MM.1S (cell line): ENCODE data around the gene CNNM2.

Experiments used
- DNase-seq: peaks from one replicate; pipeline ENCODE4 v3.0.0-alpha.2; 2015
- H2AFZ ChIP-seq: fragments of 300-600 bp; sonication (generic); 2 replicates; pipeline ENCODE4 v1.6.0; 2016; ENCODE audit warnings: antibody characterized with exemption, low read length
- H3F3A ChIP-seq: fragments of 300-600 bp; sonication (generic); 2 replicates; pipeline ENCODE4 v1.6.1; 2016; ENCODE audit warnings: mild to moderate bottlenecking, antibody characterized with exemption, low read length, moderate library complexity, mixed read lengths; ENCODE audit not compliant: insufficient read depth
- H3K27ac ChIP-seq: fragments of 300-600 bp; sonication (generic); 2 replicates; pipeline ENCODE4 v1.5.1; 2016; ENCODE audit warnings: mild to moderate bottlenecking, low read length
- H3K27me3 ChIP-seq: fragments of 300-600 bp; sonication (generic); replicated peaks from 2 replicates; pipeline ENCODE4 v1.6.0; 2016; ENCODE audit warnings: low read length; ENCODE audit not compliant: insufficient read depth
- H3K36me3 ChIP-seq: fragments of 300-600 bp; sonication (generic); replicated peaks from 2 replicates; pipeline ENCODE4 v1.6.1; 2016; ENCODE audit warnings: mild to moderate bottlenecking, low read length, mixed read lengths; ENCODE audit not compliant: insufficient read depth
- H3K4me1 ChIP-seq: fragments of 300-600 bp; sonication (generic); 2 replicates; pipeline ENCODE4 v1.6.1; 2016; ENCODE audit warnings: low read length, mixed read lengths
- H3K4me2 ChIP-seq: fragments of 300-600 bp; sonication (generic); 2 replicates; pipeline ENCODE4 v1.6.0; 2016; ENCODE audit warnings: low read depth, low read length
- H3K4me3 ChIP-seq: fragments of 300-600 bp; sonication (generic); 2 replicates; pipeline ENCODE4 v1.5.1; 2016; ENCODE audit warnings: low read length, mixed read lengths
- H3K79me2 ChIP-seq: fragments of 300-600 bp; sonication (generic); 2 replicates; pipeline ENCODE4 v1.6.1; 2016; ENCODE audit warnings: mixed run types, low read length, mixed read lengths
- H3K9ac ChIP-seq: fragments of 300-600 bp; sonication (generic); 2 replicates; pipeline ENCODE4 v1.6.1; 2016; ENCODE audit warnings: low read length, mixed read lengths
- H3K9me2 ChIP-seq: fragments of 300-600 bp; sonication (generic); replicated peaks from 2 replicates; pipeline ENCODE4 v1.6.1; 2016; ENCODE audit warnings: mild to moderate bottlenecking, low read length, mixed read lengths; ENCODE audit not compliant: insufficient read depth
- H3K9me3 ChIP-seq: fragments of 300-600 bp; sonication (generic); replicated peaks from 2 replicates; pipeline ENCODE4 v1.6.1; 2016; ENCODE audit warnings: mild to moderate bottlenecking, low read length, mixed read lengths; ENCODE audit not compliant: insufficient read depth
- H4K20me1 ChIP-seq: fragments of 300-600 bp; sonication (generic); 2 replicates; pipeline ENCODE4 v1.6.1; 2016; ENCODE audit warnings: mild to moderate bottlenecking, low read length, moderate library complexity, mixed read lengths; ENCODE audit not compliant: insufficient read depth
- CTCF ChIP-seq: fragments of 300-600 bp; sonication (generic); IDR thresholded peaks from 2 replicates; pipeline ENCODE4 v1.5.1; 2016; ENCODE audit warnings: antibody characterized with exemption, low read length, mixed read lengths
- EZH2 ChIP-seq: fragments of 300-600 bp; sonication (generic); optimal IDR thresholded peaks from 2 replicates; pipeline ENCODE3; 2017; ENCODE audit warnings: low read depth, mild to moderate bottlenecking, antibody characterized with exemption, low read length, mixed read lengths
- EZH2phosphoT487 ChIP-seq: fragments of 300-600 bp; sonication (generic); IDR thresholded peaks from 2 replicates; pipeline ENCODE4 v1.6.1; 2018; ENCODE audit warnings: antibody characterized with exemption, low read length

The CNNM2 gene

GRCh38 chr10:103120546-103120945, 202.5 kb downstream of the CNNM2 start:
- Histone ChIP-seq H4K20me1 (no peaks in the 10 kb centered on the region), H2AFZ (no peak overlapping the region), H3K79me2 (no peaks in the 10 kb centered on the region), H3K9me3 (no peaks in the 10 kb centered on the region), H3F3A (no peaks in the 10 kb centered on the region; the same call in 1 of the 2 replicates), H3K27me3 (no peaks in the 10 kb centered on the region), H3K36me3 (no peaks in the 10 kb centered on the region; the same call in 1 of the 2 replicates), H3K4me2 (no peak overlapping the region), H3K27ac (no peak overlapping the region), H3K4me1 (no peaks in the 10 kb centered on the region), H3K9ac (no peak overlapping the region), H3K9me2 (no peaks in the 10 kb centered on the region), H3K4me3 (no peak overlapping the region)
- no peak for DNase-seq
- TF ChIP-seq EZH2 (no peak), EZH2phosphoT487 (no peak), CTCF (no peak)

GRCh38 chr10:103120977-103121735, 203.1 kb downstream of the CNNM2 start:
- Histone ChIP-seq H3K4me2 (no peak overlapping the region), H4K20me1 (no peaks in the 10 kb centered on the region), H3K27me3 (no peaks in the 10 kb centered on the region), H3K4me3 (no peak overlapping the region), H3K4me1 (no peaks in the 10 kb centered on the region), H3K79me2 (no peaks in the 10 kb centered on the region), H3K36me3 (no peaks in the 10 kb centered on the region; the same call in 1 of the 2 replicates), H2AFZ (no peak overlapping the region), H3K27ac (no peak overlapping the region), H3K9me2 (no peaks in the 10 kb centered on the region), H3K9ac (no peak overlapping the region), H3F3A (no peaks in the 10 kb centered on the region; the same call in 1 of the 2 replicates), H3K9me3 (no peaks in the 10 kb centered on the region)
- TF ChIP-seq EZH2 (no peak), EZH2phosphoT487 (no peak), CTCF (no peak)
- no peak for DNase-seq

- no peak overlapping the region for H3K27ac ChIP-seq
- no peaks in the 10 kb centered on the region for H3K9me2 ChIP-seq
- H3K9ac ChIP-seq: no peak overlapping the region
- no peaks in the 10 kb centered on the region for H3K9me3 ChIP-seq
- no peaks in the 10 kb centered on the region for H4K20me1 ChIP-seq
- H3K4me1 ChIP-seq: no peaks in the 10 kb centered on the region
- no peaks in the 10 kb centered on the region; the same call in 1 of the 2 replicates for H3K36me3 ChIP-seq
- H3K27me3 ChIP-seq: no peaks in the 10 kb centered on the region
- no peak for DNase-seq
- no peaks in the 10 kb centered on the region for H3K79me2 ChIP-seq
- TF ChIP-seq CTCF (no peak), EZH2phosphoT487 (no peak), EZH2 (no peak)
- H3K4me3 ChIP-seq: no peak overlapping the region
- no peaks in the 10 kb centered on the region; the same call in 1 of the 2 replicates for H3F3A ChIP-seq
- no peak overlapping the region for H3K4me2 ChIP-seq
- H2AFZ ChIP-seq: no peak overlapping the region
Measured at GRCh38 chr10:103123282-103124024, 205.4 kb downstream of the CNNM2 start.
